ENCODE measurements around the gene SDR42E2. TPM values are rescaled to one million over a fixed set of nuclear protein-coding genes. Genes with fewer than 3 reads are reported as not detected.

The SDR42E2 gene
- polyA plus RNA-seq, 1 donor = 0.06 TPM

GRCh38 chr16:22222006-22222405 lies 59.7 kb downstream of the SDR42E2 start:
- no peaks in the 10 kb centered on the region for H3K27me3 ChIP-seq (ENCODE audit: control insufficient read depth, insufficient read depth, low read length)
- peaks cover 11% of the 10 kb centered on the region for H3K36me3 ChIP-seq (ENCODE audit: control insufficient read depth, insufficient read depth, low read length)
- H3K4me1 ChIP-seq (ENCODE audit: control insufficient read depth, insufficient read depth, low read length) = peaks cover 11% of the 10 kb centered on the region
- H3K4me3 ChIP-seq (ENCODE audit: low read length) = no peak overlapping the region
- 100% methylated on average over 1 of the region's 2 CpGs for WGBS (ENCODE audit: insufficient coverage, low lambda C conversion rate)
- H3K27ac ChIP-seq (ENCODE audit: low read length) = no peak overlapping the region
- no peak for DNase-seq
- H3K9me3 ChIP-seq (ENCODE audit: control insufficient read depth, low read depth, low read length) = peaks cover 5% of the 10 kb centered on the region

GRCh38 chr16:22222998-22223397 lies 60.7 kb downstream of the SDR42E2 start:
- H3K9me3 ChIP-seq (ENCODE audit: control insufficient read depth, low read depth, low read length) = peaks cover 5% of the 10 kb centered on the region
- H3K4me3 ChIP-seq (ENCODE audit: low read length) = no peak overlapping the region
- no peak overlapping the region for H3K27ac ChIP-seq (ENCODE audit: low read length)
- H3K27me3 ChIP-seq (ENCODE audit: control insufficient read depth, insufficient read depth, low read length) = no peaks in the 10 kb centered on the region
- DNase-seq = no peak
- peaks cover 11% of the 10 kb centered on the region for H3K4me1 ChIP-seq (ENCODE audit: control insufficient read depth, insufficient read depth, low read length)
- H3K36me3 ChIP-seq (ENCODE audit: control insufficient read depth, insufficient read depth, low read length) = peaks cover 11% of the 10 kb centered on the region
- no CpG with 5 or more reads among the region's 1 CpG for WGBS (ENCODE audit: insufficient coverage, low lambda C conversion rate)

GRCh38 chr16:22225060-22225459 lies 62.8 kb downstream of the SDR42E2 start:
- H3K27ac ChIP-seq (ENCODE audit: low read length) = no peak overlapping the region
- DNase-seq = no peak
- H3K4me3 ChIP-seq (ENCODE audit: low read length) = no peak overlapping the region
- no peaks in the 10 kb centered on the region for H3K9me3 ChIP-seq (ENCODE audit: control insufficient read depth, low read depth, low read length)
- peaks cover 4% of the 10 kb centered on the region for H3K4me1 ChIP-seq (ENCODE audit: control insufficient read depth, insufficient read depth, low read length)
- whole genome bisulfite sequencing (ENCODE audit: insufficient coverage, low lambda C conversion rate) = no CpG with 5 or more reads among the region's 7 CpGs
- H3K27me3 ChIP-seq (ENCODE audit: control insufficient read depth, insufficient read depth, low read length) = no peaks in the 10 kb centered on the region
- H3K36me3 ChIP-seq (ENCODE audit: control insufficient read depth, insufficient read depth, low read length) = peaks cover 17% of the 10 kb centered on the region

GRCh38 chr16:22229889-22230288 lies 67.6 kb downstream of the SDR42E2 start:
- no peak overlapping the region for H3K27ac ChIP-seq (ENCODE audit: low read length)
- no peaks in the 10 kb centered on the region for H3K9me3 ChIP-seq (ENCODE audit: control insufficient read depth, low read depth, low read length)
- WGBS (ENCODE audit: insufficient coverage, low lambda C conversion rate) = 100% methylated on average over 1 of the region's 7 CpGs
- peaks cover 20% of the 10 kb centered on the region for H3K4me1 ChIP-seq (ENCODE audit: control insufficient read depth, insufficient read depth, low read length)
- no peak for DNase-seq
- no peaks in the 10 kb centered on the region for H3K27me3 ChIP-seq (ENCODE audit: control insufficient read depth, insufficient read depth, low read length)
- peaks cover 18% of the 10 kb centered on the region for H3K36me3 ChIP-seq (ENCODE audit: control insufficient read depth, insufficient read depth, low read length)
- no peak overlapping the region for H3K4me3 ChIP-seq (ENCODE audit: low read length)

DNA sequence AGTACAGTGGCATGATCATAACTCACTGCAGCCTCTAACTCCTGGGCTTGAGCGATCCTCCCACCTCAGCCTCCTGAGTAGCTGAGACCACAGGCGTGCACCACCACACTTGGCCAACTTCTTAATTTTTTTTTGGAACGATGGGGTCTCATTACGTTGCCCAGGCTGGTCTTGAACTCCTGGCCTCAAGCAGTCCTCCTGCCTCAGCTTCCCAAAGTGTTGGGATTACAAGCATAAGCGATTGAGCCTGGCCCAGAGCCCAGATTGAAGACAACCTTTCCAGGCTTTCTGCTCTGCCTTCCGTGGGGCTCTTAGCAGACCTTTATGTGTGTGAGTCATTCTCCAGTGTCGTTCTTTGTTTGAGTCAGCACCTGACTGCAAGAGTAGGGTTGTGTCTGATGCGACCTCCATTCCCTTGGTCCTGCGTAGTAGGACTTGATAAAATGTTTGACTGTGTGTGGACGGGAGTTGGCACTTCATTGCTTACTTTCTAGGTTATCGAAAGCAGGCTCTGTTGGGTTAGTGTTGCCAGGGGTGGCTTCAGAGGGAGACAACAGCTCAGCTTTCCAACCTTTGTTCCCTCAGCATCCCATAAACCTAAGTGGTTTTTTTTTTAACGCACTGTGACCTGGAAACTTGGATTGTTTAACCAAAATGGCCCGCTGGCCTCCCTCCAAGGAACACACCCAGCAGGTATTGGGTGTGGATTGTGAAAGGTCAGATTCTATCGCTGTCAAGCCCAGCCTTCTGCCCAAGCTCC lies 70.2 kb downstream of the SDR42E2 start:
- H3K36me3 ChIP-seq (ENCODE audit: control insufficient read depth, insufficient read depth, low read length) = peaks cover 9% of the 10 kb centered on the region
- 20% methylated on average over 1 of the region's 14 CpGs for WGBS (ENCODE audit: insufficient coverage, low lambda C conversion rate)
- peak overlapping the region; percentile 77 for H3K27ac ChIP-seq (ENCODE audit: low read length)
- no peaks in the 10 kb centered on the region for H3K27me3 ChIP-seq (ENCODE audit: control insufficient read depth, insufficient read depth, low read length)
- DNase-seq = peak; percentile 94 to 99
- no peaks in the 10 kb centered on the region for H3K9me3 ChIP-seq (ENCODE audit: control insufficient read depth, low read depth, low read length)
- peaks cover 28% of the 10 kb centered on the region for H3K4me1 ChIP-seq (ENCODE audit: control insufficient read depth, insufficient read depth, low read length)
- H3K4me3 ChIP-seq (ENCODE audit: low read length) = no peak overlapping the region

GRCh38 chr16:22233037-22233372 lies 70.7 kb downstream of the SDR42E2 start:
- no CpG with 5 or more reads among the region's 6 CpGs for WGBS (ENCODE audit: insufficient coverage, low lambda C conversion rate)
- no peaks in the 10 kb centered on the region for H3K9me3 ChIP-seq (ENCODE audit: control insufficient read depth, low read depth, low read length)
- H3K4me1 ChIP-seq (ENCODE audit: control insufficient read depth, insufficient read depth, low read length) = peaks cover 28% of the 10 kb centered on the region
- H3K27me3 ChIP-seq (ENCODE audit: control insufficient read depth, insufficient read depth, low read length) = no peaks in the 10 kb centered on the region
- H3K36me3 ChIP-seq (ENCODE audit: control insufficient read depth, insufficient read depth, low read length) = peaks cover 9% of the 10 kb centered on the region
- DNase-seq = no peak
- peak overlapping the region; percentile 77 for H3K27ac ChIP-seq (ENCODE audit: low read length)
- no peak overlapping the region for H3K4me3 ChIP-seq (ENCODE audit: low read length)

GRCh38 chr16:22235839-22236745 lies 73.8 kb downstream of the SDR42E2 start:
- peak; percentile 81 to 90 for DNase-seq
- 60% methylated on average over 2 of the region's 9 CpGs for WGBS (ENCODE audit: insufficient coverage, low lambda C conversion rate)
- H3K27ac ChIP-seq (ENCODE audit: low read length) = peak overlapping the region; percentile 70
- peaks cover 3% of the 10 kb centered on the region for H3K36me3 ChIP-seq (ENCODE audit: control insufficient read depth, insufficient read depth, low read length)
- no peaks in the 10 kb centered on the region for H3K9me3 ChIP-seq (ENCODE audit: control insufficient read depth, low read depth, low read length)
- peaks cover 28% of the 10 kb centered on the region for H3K4me1 ChIP-seq (ENCODE audit: control insufficient read depth, insufficient read depth, low read length)
- H3K27me3 ChIP-seq (ENCODE audit: control insufficient read depth, insufficient read depth, low read length) = no peaks in the 10 kb centered on the region
- H3K4me3 ChIP-seq (ENCODE audit: low read length) = no peak overlapping the region

- DNase-seq = no peak
- Histone ChIP-seq H3K9me3 (ENCODE audit: control insufficient read depth, low read depth, low read length) (no peaks in the 10 kb centered on the region), H3K4me3 (ENCODE audit: low read length) (no peak overlapping the region), H3K27me3 (ENCODE audit: control insufficient read depth, insufficient read depth, low read length) (no peaks in the 10 kb centered on the region), H3K4me1 (ENCODE audit: control insufficient read depth, insufficient read depth, low read length) (peaks cover 8% of the 10 kb centered on the region), H3K36me3 (ENCODE audit: control insufficient read depth, insufficient read depth, low read length) (peaks cover 3% of the 10 kb centered on the region), H3K27ac (ENCODE audit: low read length) (no peak overlapping the region)
- WGBS (ENCODE audit: insufficient coverage, low lambda C conversion rate) = no CpG with 5 or more reads among the region's 14 CpGs
These were observed 77.0 kb downstream of the SDR42E2 start for GRCh38 chr16:22239131-22239805.

GRCh38 chr16:22240023-22240710 lies 77.9 kb downstream of the SDR42E2 start:
- DNase-seq = no peak
- no peak overlapping the region for H3K4me3 ChIP-seq (ENCODE audit: low read length)
- peaks cover 9% of the 10 kb centered on the region for H3K36me3 ChIP-seq (ENCODE audit: control insufficient read depth, insufficient read depth, low read length)
- H3K27ac ChIP-seq (ENCODE audit: low read length) = no peak overlapping the region
- peaks cover 8% of the 10 kb centered on the region for H3K4me1 ChIP-seq (ENCODE audit: control insufficient read depth, insufficient read depth, low read length)
- no peaks in the 10 kb centered on the region for H3K27me3 ChIP-seq (ENCODE audit: control insufficient read depth, insufficient read depth, low read length)
- H3K9me3 ChIP-seq (ENCODE audit: control insufficient read depth, low read depth, low read length) = no peaks in the 10 kb centered on the region
- no CpG with 5 or more reads among the region's 3 CpGs for WGBS (ENCODE audit: insufficient coverage, low lambda C conversion rate)
